Activated naive CD8-positive, alpha-beta T cell treated with anti-CD3 and anti-CD28 coated beads, Interleukin-2, amount 50 U/mL, for 24 hours (primary cell): ENCODE measurements around the gene LAMTOR4.

Experiments
- ATAC-seq: fragments of 150-1000 bp; cut with Tn5 transposase; one replicate; pipeline ENCODE4 v1.10.0; 2021
- DNase-seq: peaks from one replicate; pipeline ENCODE4 v3.0.0; 2021
- H3K27ac Mint-ChIP-seq: one replicate; pipeline ENCODE4 v1.8.0; 2021; ENCODE audit warnings: mild to moderate bottlenecking, mixed read lengths
- H3K27me3 Mint-ChIP-seq: one replicate; pipeline ENCODE4 v1.8.0; 2021; ENCODE audit warnings: mixed read lengths
- H3K36me3 Mint-ChIP-seq: one replicate; pipeline ENCODE4 v1.8.0; 2021; ENCODE audit warnings: low read depth, mixed read lengths
- H3K4me1 Mint-ChIP-seq: one replicate; pipeline ENCODE4 v1.8.0; 2021; ENCODE audit warnings: mixed read lengths
- H3K4me3 Mint-ChIP-seq: one replicate; pipeline ENCODE4 v1.8.0; 2021; ENCODE audit warnings: mild to moderate bottlenecking, moderate library complexity, mixed read lengths
- H3K9me3 Mint-ChIP-seq: one replicate; pipeline ENCODE4 v1.8.0; 2021; ENCODE audit warnings: mixed read lengths

Gene LAMTOR4

DNA sequence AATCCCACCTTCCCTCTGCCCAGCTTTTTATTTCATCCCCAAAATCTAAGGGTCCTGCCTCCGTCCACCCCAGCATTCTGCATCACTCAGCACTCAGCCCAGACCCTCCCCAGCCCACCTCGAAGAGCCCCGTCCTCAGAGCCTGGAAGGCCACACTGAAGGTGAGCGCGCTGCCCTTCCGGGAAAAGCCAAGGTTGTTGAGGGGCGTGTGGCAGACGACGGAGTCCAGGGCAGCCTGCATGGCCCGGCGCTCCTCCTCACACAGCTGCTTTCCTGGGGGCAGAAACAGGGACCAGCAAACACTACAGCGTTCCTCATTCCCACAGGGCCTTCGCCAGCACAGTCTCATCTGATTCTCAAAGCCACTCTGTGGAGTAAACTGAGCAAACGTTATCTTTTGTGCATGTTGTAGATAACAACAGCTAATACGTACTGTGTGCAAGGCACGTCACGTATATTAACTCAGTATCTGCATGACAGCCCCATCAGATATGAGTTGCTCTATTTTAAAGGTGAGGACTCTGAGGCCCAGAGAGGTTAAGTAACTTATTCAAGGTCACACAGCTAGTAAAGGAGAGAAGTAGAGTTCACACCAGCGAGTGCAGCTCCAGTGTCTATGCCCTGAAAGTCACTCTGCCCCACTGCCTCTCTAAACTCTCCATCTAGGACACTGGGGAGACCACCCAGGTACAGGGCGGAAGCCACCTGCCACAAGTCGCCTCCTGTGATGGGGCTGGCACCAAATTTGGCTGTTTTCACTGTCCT is 7.0 kb downstream of the LAMTOR4 start:
- H3K4me3 Mint-ChIP-seq: no peak overlapping the region
- H3K36me3 Mint-ChIP-seq: peaks cover 31% of the 10 kb centered on the region
- DNase-seq (no peak), ATAC-seq (no peak)
- H3K27me3 Mint-ChIP-seq: no peaks in the 10 kb centered on the region
- peak overlapping the region; percentile 86 for H3K27ac Mint-ChIP-seq
- peaks cover 45% of the 10 kb centered on the region for H3K4me1 Mint-ChIP-seq
- no peaks in the 10 kb centered on the region for H3K9me3 Mint-ChIP-seq

GRCh38 chr7:100156331-100157068 is 7.8 kb downstream of the LAMTOR4 start:
- ATAC-seq (peak; percentile 64), DNase-seq (no peak)
- Mint-ChIP-seq H3K27me3 (no peaks in the 10 kb centered on the region), H3K27ac (peak overlapping the region; percentile 86), H3K9me3 (no peaks in the 10 kb centered on the region), H3K4me3 (peak overlapping the region; percentile 85), H3K36me3 (peaks cover 31% of the 10 kb centered on the region), H3K4me1 (peaks cover 44% of the 10 kb centered on the region)

DNA sequence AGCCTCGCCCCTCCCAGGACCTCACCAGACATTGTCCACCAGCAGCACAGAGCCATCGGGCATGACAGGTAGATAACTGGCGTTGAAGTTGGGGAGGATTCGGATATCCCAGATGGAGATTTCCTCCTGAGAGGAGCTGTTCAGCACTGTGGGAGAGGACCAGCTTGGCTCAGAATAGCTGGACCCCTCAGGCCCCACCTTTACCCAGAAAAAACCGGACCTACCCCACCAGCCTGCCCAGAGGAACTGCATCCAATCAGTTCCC is 8.3 kb downstream of the LAMTOR4 start:
- Mint-ChIP-seq H3K27me3 (no peaks in the 10 kb centered on the region), H3K4me1 (peaks cover 39% of the 10 kb centered on the region), H3K9me3 (no peaks in the 10 kb centered on the region), H3K27ac (peak overlapping the region; percentile 86), H3K4me3 (peak overlapping the region; percentile 85), H3K36me3 (peaks cover 27% of the 10 kb centered on the region)
- DNase-seq: no peak
- ATAC-seq: no peak

GRCh38 chr7:100157334-100158228 is 8.9 kb downstream of the LAMTOR4 start:
- Mint-ChIP-seq H3K27ac (peak overlapping the region; percentile 86), H3K9me3 (no peaks in the 10 kb centered on the region), H3K4me3 (peak overlapping the region; percentile 85), H3K36me3 (peaks cover 21% of the 10 kb centered on the region), H3K27me3 (no peaks in the 10 kb centered on the region), H3K4me1 (peaks cover 34% of the 10 kb centered on the region)
- ATAC-seq (no peak), DNase-seq (no peak)

- peaks cover 42% of the 10 kb centered on the region for H3K4me1 Mint-ChIP-seq
- ATAC-seq (peak; percentile 71), DNase-seq (peak; percentile 97)
- no peaks in the 10 kb centered on the region for H3K27me3 Mint-ChIP-seq
- peak within 1 kb of the TSS; percentile 85 for H3K4me3 Mint-ChIP-seq
- peaks cover 17% of the 10 kb centered on the region for H3K36me3 Mint-ChIP-seq
- H3K27ac Mint-ChIP-seq: peak within 1 kb of the TSS; percentile 86
- no peaks in the 10 kb centered on the region for H3K9me3 Mint-ChIP-seq
These were observed 9.7 kb downstream of the LAMTOR4 start, which contains the start of gene TRAPPC14 for GRCh38 chr7:100158229-100159098. TRAPPC14 (minus strand) TSS chr7:100158723; CDS start chr7:100158499, 224 bp downstream.

- no peak for DNase-seq
- Mint-ChIP-seq H3K4me3 (peak overlapping the region; percentile 85), H3K27me3 (no peaks in the 10 kb centered on the region), H3K4me1 (peaks cover 42% of the 10 kb centered on the region), H3K36me3 (peaks cover 15% of the 10 kb centered on the region), H3K9me3 (no peaks in the 10 kb centered on the region), H3K27ac (peak overlapping the region; percentile 85)
- ATAC-seq: no peak
These were observed 10.4 kb downstream of the LAMTOR4 start for GRCh38 chr7:100159099-100159623.

DNA sequence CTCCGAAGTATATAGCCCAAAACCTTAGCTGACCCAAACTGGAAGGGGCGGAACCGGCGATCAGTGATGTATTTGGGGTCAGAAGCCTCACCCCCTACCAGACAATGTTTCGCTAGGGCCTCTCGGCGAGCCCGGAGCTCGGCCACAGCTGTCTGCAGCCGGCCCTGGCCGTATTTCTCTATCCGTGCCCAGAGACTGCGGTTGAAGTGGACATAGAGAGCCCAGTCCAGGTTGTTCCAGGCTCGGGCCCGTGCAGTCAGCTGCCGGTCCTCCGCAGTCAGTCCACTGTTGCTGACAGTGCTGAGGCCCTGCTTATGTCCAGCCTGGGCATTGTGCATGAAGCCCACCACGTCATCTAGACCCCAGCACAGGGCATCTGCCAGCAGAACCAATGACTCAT is 11.3 kb downstream of the LAMTOR4 start:
- Mint-ChIP-seq H3K27ac (no peak overlapping the region), H3K36me3 (peaks cover 12% of the 10 kb centered on the region), H3K4me1 (peaks cover 42% of the 10 kb centered on the region), H3K9me3 (no peaks in the 10 kb centered on the region), H3K4me3 (no peak overlapping the region), H3K27me3 (no peaks in the 10 kb centered on the region)
- no peak for ATAC-seq
- no peak for DNase-seq

- H3K36me3 Mint-ChIP-seq: no peaks in the 10 kb centered on the region
- peaks cover 11% of the 10 kb centered on the region for H3K27me3 Mint-ChIP-seq
- H3K4me1 Mint-ChIP-seq: peaks cover 48% of the 10 kb centered on the region
- no peak overlapping the region for H3K4me3 Mint-ChIP-seq
- DNase-seq (no peak), ATAC-seq (no peak)
- no peaks in the 10 kb centered on the region for H3K9me3 Mint-ChIP-seq
- no peak overlapping the region for H3K27ac Mint-ChIP-seq
These were observed 14.4 kb downstream of the LAMTOR4 start for GRCh38 chr7:100163006-100163531.

- Mint-ChIP-seq H3K4me3 (no peak overlapping the region), H3K36me3 (no peaks in the 10 kb centered on the region), H3K4me1 (peaks cover 53% of the 10 kb centered on the region), H3K27ac (no peak overlapping the region), H3K9me3 (no peaks in the 10 kb centered on the region), H3K27me3 (peaks cover 15% of the 10 kb centered on the region)
- DNase-seq (no peak), ATAC-seq (no peak)
These were observed 15.2 kb downstream of the LAMTOR4 start for GRCh38 chr7:100163871-100164270.

DNA sequence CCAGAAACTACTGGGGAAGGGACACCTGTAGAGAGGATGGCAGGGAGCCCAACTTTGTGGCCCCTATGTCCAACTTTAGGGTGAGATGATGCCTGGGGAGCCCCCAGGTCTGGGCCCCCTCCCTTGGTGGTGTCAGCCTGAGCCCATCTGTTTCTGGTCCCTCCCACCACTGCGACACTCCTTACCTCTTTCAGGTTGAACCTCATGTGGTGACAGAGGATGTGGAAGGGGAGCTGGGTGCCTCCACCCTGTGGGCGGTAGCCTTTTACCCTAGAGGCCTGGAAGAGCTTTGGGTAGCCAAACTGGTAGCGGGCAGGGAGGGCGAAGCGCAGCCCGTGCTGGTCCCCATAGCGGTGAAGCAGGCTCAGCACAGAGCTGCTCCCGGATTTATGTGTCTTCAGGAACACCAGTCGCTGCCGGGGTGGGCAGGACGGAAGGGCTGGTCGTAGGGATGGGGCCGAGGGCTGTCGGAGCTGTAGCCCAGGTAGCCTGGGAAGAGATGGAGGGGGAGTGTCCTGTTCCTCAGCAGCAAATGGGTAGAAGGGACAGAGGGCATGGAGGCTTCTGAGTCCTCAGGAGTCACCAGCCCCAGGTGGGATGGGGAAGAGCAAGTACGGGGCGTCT is 17.7 kb downstream of the LAMTOR4 start:
- Mint-ChIP-seq H3K27ac (peak overlapping the region; percentile 54), H3K36me3 (no peaks in the 10 kb centered on the region), H3K9me3 (no peaks in the 10 kb centered on the region), H3K4me1 (peaks cover 69% of the 10 kb centered on the region), H3K27me3 (peaks cover 23% of the 10 kb centered on the region), H3K4me3 (peak overlapping the region; percentile 40)
- DNase-seq (no peak), ATAC-seq (peak; percentile 64)

- no peaks in the 10 kb centered on the region for H3K9me3 Mint-ChIP-seq
- no peaks in the 10 kb centered on the region for H3K36me3 Mint-ChIP-seq
- DNase-seq: no peak
- no peak for ATAC-seq
- peaks cover 23% of the 10 kb centered on the region for H3K27me3 Mint-ChIP-seq
- H3K27ac Mint-ChIP-seq: no peak overlapping the region
- peak overlapping the region; percentile 77 for H3K4me3 Mint-ChIP-seq
- peaks cover 73% of the 10 kb centered on the region for H3K4me1 Mint-ChIP-seq
These were observed 18.5 kb downstream of the LAMTOR4 start for GRCh38 chr7:100166970-100167911.

- H3K36me3 Mint-ChIP-seq: no peaks in the 10 kb centered on the region
- H3K27ac Mint-ChIP-seq: peak overlapping the region; percentile 37
- no peak for DNase-seq
- H3K9me3 Mint-ChIP-seq: no peaks in the 10 kb centered on the region
- no peak for ATAC-seq
- H3K27me3 Mint-ChIP-seq: peaks cover 23% of the 10 kb centered on the region
- H3K4me3 Mint-ChIP-seq: peak overlapping the region; percentile 77
- peaks cover 69% of the 10 kb centered on the region for H3K4me1 Mint-ChIP-seq
These were observed 19.2 kb downstream of the LAMTOR4 start for GRCh38 chr7:100167912-100168323.
